ENCODE measurements around the gene TBC1D21. TPM values are rescaled to one million over a fixed set of nuclear protein-coding genes. Genes with fewer than 3 reads are reported as not detected.

The TBC1D21 gene
- total RNA-seq, result not detected

GRCh38 chr15:73873456-73873855 lies at the start of gene TBC1D21:
TBC1D21 (plus strand) TSS chr15:73873564; CDS start chr15:73873710, 146 bp downstream.
- no peaks in the 10 kb centered on the region for H3K4me1 ChIP-seq
- H3K36me3 ChIP-seq, result no peaks in the 10 kb centered on the region
- no peak within 1 kb of the TSS for H3K27ac ChIP-seq
- no peak for DNase-seq (ENCODE audit: low spot score in 2 of 2)
- TF ChIP-seq CTCF (IDR thresholded peaks at IDR 0.05) (no peak), POLR2AphosphoS5 (IDR thresholded peaks at IDR 0.05) (no peak), POLR2A (IDR thresholded peaks at IDR 0.05) (no peak)
- no peaks in the 10 kb centered on the region for H3K9me3 ChIP-seq
- H3K4me3 ChIP-seq, result no peak within 1 kb of the TSS
- peaks cover 0 to 32% of the 10 kb centered on the region in 2 donors for H3K27me3 ChIP-seq
- intact Hi-C loops (cut with DNase I; ENCODE audit: low total_unique reads), result no loop called here

- no peaks in the 10 kb centered on the region for H3K36me3 ChIP-seq
- no peak overlapping the region for H3K4me3 ChIP-seq
- TF ChIP-seq POLR2A (IDR thresholded peaks at IDR 0.05) (no peak), POLR2AphosphoS5 (IDR thresholded peaks at IDR 0.05) (no peak), CTCF (IDR thresholded peaks at IDR 0.05) (no peak)
- H3K9me3 ChIP-seq, result no peaks in the 10 kb centered on the region
- DNase-seq (ENCODE audit: low spot score in 2 of 2), result peak in 1 of 2 donors; percentile 53
- peak overlapping the region; percentile 26 to 38 for H3K27ac ChIP-seq
- H3K27me3 ChIP-seq, result peaks cover 0 to 6% of the 10 kb centered on the region in 2 donors
- intact Hi-C loops (cut with DNase I; ENCODE audit: low total_unique reads), result no loop called here
- H3K4me1 ChIP-seq, result no peaks in the 10 kb centered on the region
These were observed 46.6 kb upstream of the TBC1D21 start for GRCh38 chr15:73826711-73827251.

GRCh38 chr15:73829523-73829922 lies 43.8 kb upstream of the TBC1D21 start:
- no peak for DNase-seq (ENCODE audit: low spot score in 2 of 2)
- intact Hi-C loops (cut with DNase I; ENCODE audit: low total_unique reads), result no loop called here
- Histone ChIP-seq H3K27me3 (peaks cover 0 to 6% of the 10 kb centered on the region in 2 donors), H3K4me1 (no peaks in the 10 kb centered on the region), H3K9me3 (no peaks in the 10 kb centered on the region), H3K36me3 (no peaks in the 10 kb centered on the region), H3K27ac (no peak overlapping the region), H3K4me3 (no peak overlapping the region)
- TF ChIP-seq POLR2AphosphoS5 (IDR thresholded peaks at IDR 0.05) (no peak), CTCF (IDR thresholded peaks at IDR 0.05) (no peak), POLR2A (IDR thresholded peaks at IDR 0.05) (no peak)

GRCh38 chr15:73832657-73833056 lies 40.7 kb upstream of the TBC1D21 start:
- Histone ChIP-seq H3K4me1 (no peaks in the 10 kb centered on the region), H3K36me3 (no peaks in the 10 kb centered on the region), H3K4me3 (no peak overlapping the region), H3K27ac (no peak overlapping the region), H3K27me3 (peaks cover 0 to 6% of the 10 kb centered on the region in 2 donors), H3K9me3 (no peaks in the 10 kb centered on the region)
- intact Hi-C loops (cut with DNase I; ENCODE audit: low total_unique reads), result no loop called here
- DNase-seq (ENCODE audit: low spot score in 2 of 2), result no peak
- no peak for TF ChIP-seq POLR2A (IDR thresholded peaks at IDR 0.05)
- TF ChIP-seq POLR2AphosphoS5 (IDR thresholded peaks at IDR 0.05), result no peak

- Histone ChIP-seq H3K27ac (no peak overlapping the region), H3K4me3 (no peak overlapping the region), H3K9me3 (no peaks in the 10 kb centered on the region), H3K4me1 (no peaks in the 10 kb centered on the region), H3K36me3 (no peaks in the 10 kb centered on the region), H3K27me3 (peaks cover 0 to 2% of the 10 kb centered on the region in 2 donors)
- intact Hi-C loops (cut with DNase I; ENCODE audit: low total_unique reads), result no loop called here
- TF ChIP-seq POLR2AphosphoS5 (IDR thresholded peaks at IDR 0.05), result no peak
- no peak for TF ChIP-seq CTCF (IDR thresholded peaks at IDR 0.05)
- no peak for TF ChIP-seq POLR2A (IDR thresholded peaks at IDR 0.05)
- no peak for DNase-seq (ENCODE audit: low spot score in 2 of 2)
These were observed 36.5 kb upstream of the TBC1D21 start for GRCh38 chr15:73836845-73837244.
